GM18517 (cell line): Measurements from ENCODE around the gene FOXN3.

ENCODE experiments used
- ATAC-seq: cut with Tn5 transposase; IDR thresholded peaks from one replicate; pipeline ENCODE4 v1.9.1; 2021; ENCODE audit warnings: mild to moderate bottlenecking, moderate library complexity; ENCODE audit not compliant: unreplicated experiment

Gene FOXN3

GRCh38 chr14:89283327-89284060 lies 133.5 kb downstream of the FOXN3 start:
- ATAC-seq, result no peak

DNA sequence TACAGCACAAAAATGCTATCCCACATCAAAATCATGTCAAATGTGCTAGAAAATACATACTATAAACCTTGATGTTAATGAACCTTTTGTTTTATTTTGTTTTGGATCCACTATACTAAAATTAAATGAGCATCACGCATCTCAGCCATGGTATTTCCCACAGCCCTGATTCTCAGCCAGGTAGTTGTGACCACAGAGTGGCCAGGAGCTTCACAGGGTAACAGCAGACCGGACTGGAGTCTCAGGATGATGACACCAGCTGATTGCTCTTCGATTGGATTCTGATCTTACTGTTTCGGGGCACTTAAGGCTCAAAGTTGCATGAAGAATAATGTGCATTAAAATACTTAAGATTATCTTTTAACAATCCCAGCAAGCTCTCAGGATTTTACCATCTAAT lies 134.8 kb downstream of the FOXN3 start:
- no peak for ATAC-seq

DNA sequence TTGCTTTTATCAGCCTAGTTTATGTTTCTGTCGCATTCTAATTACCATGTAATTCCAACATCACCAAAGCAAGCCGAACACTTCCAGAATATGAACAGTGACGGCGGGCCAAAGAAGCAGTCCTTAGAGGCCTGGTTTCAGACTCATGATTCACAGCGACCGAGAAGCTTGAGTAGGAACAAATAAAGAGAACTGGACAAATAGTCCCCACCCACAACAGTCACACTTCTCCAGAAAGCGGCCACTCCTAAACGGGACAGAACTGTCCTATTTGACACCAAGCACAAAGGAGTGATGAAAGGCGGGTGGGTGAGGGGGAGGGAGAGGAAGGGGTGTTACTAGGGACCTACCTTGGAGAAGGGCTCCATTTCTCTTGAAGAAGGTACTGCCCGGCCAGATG lies 136.4 kb downstream of the FOXN3 start:
- no peak for ATAC-seq

DNA sequence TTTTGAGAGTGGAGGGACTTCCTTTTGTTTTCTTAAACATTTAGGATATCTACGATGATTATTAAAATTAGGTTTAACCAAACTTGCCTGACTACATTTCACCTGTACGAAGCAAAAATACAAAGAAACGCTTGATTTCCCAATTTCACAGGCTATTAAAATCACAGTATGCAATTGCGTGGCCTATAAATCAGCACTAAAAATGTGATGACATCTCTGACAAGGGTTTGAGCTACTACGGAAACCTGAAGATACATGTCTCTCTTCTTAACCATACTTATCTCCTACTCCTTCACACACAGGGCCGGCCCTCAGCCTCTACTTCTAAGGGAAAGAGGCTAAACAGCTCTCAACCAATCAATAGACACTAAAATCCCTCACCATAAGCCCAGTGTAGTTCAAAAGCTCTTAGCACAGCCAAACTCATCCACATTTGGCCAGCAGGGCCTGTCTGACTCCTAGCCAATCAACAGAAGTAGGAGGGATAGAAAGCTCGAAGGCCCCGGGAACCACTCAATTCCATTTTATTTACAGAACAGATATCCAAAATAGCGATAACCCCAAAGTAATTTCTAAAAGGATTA lies 137.3 kb downstream of the FOXN3 start:
- no peak for ATAC-seq

DNA sequence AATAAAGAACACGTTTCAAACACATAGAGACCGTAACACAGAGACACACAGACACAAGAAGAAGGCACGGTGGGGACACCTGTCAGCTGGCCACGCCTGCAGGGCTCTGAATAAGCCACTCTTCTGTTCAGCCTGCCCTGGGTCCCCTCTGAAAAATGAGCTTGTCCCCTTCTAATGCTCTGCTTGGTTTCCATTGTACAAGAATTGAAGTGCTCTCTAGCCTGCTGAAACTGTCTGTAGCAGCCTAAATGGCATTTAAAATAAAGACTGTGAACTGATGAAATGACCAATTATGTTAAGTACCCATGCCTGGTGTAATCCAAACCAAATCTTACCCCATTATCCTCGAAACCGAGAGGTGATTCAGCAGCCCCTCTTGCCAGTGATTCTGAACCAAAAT lies 139.8 kb downstream of the FOXN3 start:
- no peak for ATAC-seq

- peak; percentile 94 for ATAC-seq
Observed at GRCh38 chr14:89276424-89276975, 140.5 kb downstream of the FOXN3 start.

GRCh38 chr14:89270439-89271227 lies 146.4 kb downstream of the FOXN3 start:
- no peak for ATAC-seq

DNA sequence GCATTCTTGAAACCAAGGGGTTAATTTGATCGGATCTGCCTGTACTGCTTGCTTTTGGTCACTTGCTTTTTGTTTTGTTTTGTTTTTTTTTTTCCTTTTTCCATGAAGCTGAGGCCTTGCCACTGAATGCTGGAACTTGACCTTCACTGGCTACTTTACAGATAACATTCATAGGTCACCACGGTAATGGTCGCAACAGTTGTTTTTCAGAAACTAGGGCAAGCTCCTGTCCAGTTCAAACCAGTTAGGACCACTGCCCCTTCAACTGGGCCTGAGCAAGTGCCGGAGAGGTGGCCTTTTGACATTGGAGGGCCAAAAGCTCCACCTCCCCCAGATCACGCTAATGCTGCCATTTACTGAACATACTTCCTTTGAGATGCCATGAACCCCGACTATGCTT lies 147.6 kb downstream of the FOXN3 start:
- ATAC-seq, result no peak

- ATAC-seq, result no peak
Observed at GRCh38 chr14:89268514-89268913, 148.5 kb downstream of the FOXN3 start.

- no peak for ATAC-seq
Observed at GRCh38 chr14:89267656-89268055, 149.4 kb downstream of the FOXN3 start.

GRCh38 chr14:89267163-89267562 lies 149.9 kb downstream of the FOXN3 start:
- ATAC-seq, result no peak

DNA sequence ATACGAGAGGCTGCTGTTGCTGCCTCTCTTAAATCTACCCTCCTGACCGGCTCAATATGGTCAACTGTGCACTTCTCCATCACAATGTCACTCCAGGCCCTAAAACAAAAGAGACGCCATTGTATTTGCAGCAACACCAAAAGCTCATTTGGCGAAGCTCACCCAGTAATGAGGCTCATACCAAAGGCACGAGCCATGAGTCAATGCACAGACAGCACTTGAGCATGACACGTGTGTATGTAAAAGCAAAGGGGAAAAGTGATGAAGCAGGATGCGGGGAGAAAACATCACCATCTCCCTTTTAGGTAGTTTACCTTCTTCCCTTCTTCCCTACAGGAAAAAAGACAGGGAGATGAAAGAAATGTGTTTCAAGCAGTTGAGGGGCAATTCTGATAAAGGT lies 150.3 kb downstream of the FOXN3 start:
- no peak for ATAC-seq

DNA sequence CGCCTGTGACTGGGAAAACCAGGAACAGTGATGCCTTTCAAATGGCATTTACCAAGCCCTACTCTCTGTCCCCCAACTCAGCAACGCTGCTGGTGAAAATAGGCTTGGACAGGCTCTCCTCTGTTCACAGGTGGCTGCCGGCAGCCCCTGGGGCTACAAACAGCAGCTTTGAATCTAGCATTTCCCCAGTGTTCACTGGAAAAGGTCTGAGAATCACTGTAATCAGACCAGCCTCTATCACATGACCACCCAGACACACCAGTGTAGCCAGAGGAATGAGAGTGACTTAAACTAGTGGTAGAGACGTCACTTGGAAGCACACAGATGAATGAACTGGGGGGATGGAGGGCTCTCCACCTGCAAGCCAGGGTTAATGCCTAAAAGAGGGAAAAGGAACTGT lies 151.8 kb downstream of the FOXN3 start:
- ATAC-seq, result no peak

- ATAC-seq, result no peak
Observed at GRCh38 chr14:89264196-89264800, 152.7 kb downstream of the FOXN3 start.

- no peak for ATAC-seq
Observed at GRCh38 chr14:89262041-89262440, 155.0 kb downstream of the FOXN3 start.

- no peak for ATAC-seq
Observed at GRCh38 chr14:89260898-89261297, 156.1 kb downstream of the FOXN3 start.

DNA sequence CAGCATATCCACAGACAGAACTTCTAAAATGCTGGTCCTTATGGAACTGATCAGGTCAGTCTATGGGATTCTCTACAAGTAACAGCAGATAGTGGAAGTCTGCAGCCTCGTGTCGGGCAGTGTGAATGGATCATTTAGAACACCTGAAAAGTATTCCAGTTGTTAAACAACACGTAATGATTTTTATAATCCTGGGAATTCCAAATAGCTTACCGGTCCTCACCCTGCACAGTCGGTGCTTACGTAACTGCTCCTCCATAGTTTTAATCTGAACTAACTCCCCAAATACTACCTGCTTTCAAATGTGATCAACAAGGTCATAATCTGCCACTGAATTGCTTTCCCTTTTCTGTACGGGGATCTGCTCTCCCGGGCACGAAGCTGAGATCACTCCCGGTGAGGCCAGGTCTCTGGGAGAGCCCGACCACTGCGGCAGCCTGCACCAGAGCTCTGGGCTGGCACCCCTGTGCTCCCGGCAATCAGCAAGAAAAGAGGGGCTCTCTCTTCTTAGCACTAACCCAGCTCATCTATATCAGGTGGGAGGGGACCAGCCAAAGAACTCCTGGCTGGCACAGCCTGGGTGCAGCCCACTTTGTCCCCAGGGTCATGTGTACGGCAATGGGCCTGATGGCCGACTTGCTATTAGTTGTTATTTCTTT lies 157.0 kb downstream of the FOXN3 start:
- no peak for ATAC-seq

- no peak for ATAC-seq
Observed at GRCh38 chr14:89258728-89259273, 158.2 kb downstream of the FOXN3 start.

DNA sequence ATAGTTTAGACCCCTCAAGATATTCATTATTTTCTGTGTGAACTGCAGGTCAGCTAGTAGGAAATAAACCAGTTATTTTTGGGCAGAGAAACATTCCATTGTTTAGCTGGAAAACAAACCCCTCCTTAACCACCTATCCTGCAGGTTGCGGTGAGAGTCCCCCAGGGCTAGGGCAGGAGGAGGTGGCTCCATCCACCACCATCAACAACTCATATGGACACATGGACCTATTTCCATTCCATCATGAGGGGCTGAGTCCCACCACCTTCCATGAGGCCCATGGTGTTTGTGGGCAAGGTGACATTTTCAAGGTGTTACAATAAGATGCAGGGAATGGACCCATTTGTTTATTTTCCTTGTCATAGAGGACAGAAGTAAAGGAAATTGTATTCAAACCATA lies 160.1 kb downstream of the FOXN3 start:
- no peak for ATAC-seq

GRCh38 chr14:89256283-89256682 lies 160.8 kb downstream of the FOXN3 start:
- no peak for ATAC-seq

- no peak for ATAC-seq
Observed at GRCh38 chr14:89255852-89256251, 161.2 kb downstream of the FOXN3 start.
